ENCODE results near the gene PDZD7.

PDZD7 gene

GRCh38 chr10:101015582-101015973 lies 15.4 kb downstream of the PDZD7 start:
- DNase-seq = no peak

- no peak for DNase-seq
These were observed 15.9 kb downstream of the PDZD7 start for GRCh38 chr10:101014966-101015581.

GRCh38 chr10:101014230-101014884 lies 16.6 kb downstream of the PDZD7 start:
- peak; percentile 54 for DNase-seq

- no peak for DNase-seq
These were observed 17.5 kb downstream of the PDZD7 start for GRCh38 chr10:101013365-101013825.

- peak; percentile 78 for DNase-seq
These were observed 18.2 kb downstream of the PDZD7 start for GRCh38 chr10:101012525-101013364.

GRCh38 chr10:101011517-101012423 lies 19.2 kb downstream of the PDZD7 start:
- DNase-seq = no peak

- no peak for DNase-seq
These were observed 20.6 kb downstream of the PDZD7 start for GRCh38 chr10:101010329-101010728.

- DNase-seq = no peak
These were observed 22.0 kb downstream of the PDZD7 start for GRCh38 chr10:101008823-101009423.

- DNase-seq = no peak
These were observed 22.8 kb downstream of the PDZD7 start for GRCh38 chr10:101007915-101008822.

GRCh38 chr10:101007099-101007711 lies 23.7 kb downstream of the PDZD7 start:
- DNase-seq = no peak

GRCh38 chr10:101006593-101007098 lies 24.3 kb downstream of the PDZD7 start:
- no peak for DNase-seq

GRCh38 chr10:101005869-101006567 lies 24.9 kb downstream of the PDZD7 start:
- no peak for DNase-seq

GRCh38 chr10:101005361-101005760 lies 25.6 kb downstream of the PDZD7 start:
- DNase-seq = no peak

- no peak for DNase-seq
These were observed 27.2 kb downstream of the PDZD7 start for GRCh38 chr10:101003639-101004206.

- DNase-seq = no peak
These were observed 28.5 kb downstream of the PDZD7 start for GRCh38 chr10:101002456-101002855.

GRCh38 chr10:101001659-101002035 lies 29.3 kb downstream of the PDZD7 start:
- DNase-seq = no peak

GRCh38 chr10:101000915-101001658 lies 29.8 kb downstream of the PDZD7 start:
- DNase-seq = no peak

- no peak for DNase-seq
These were observed 30.6 kb downstream of the PDZD7 start for GRCh38 chr10:101000127-101000914.

Data from stimulated activated naive CD4-positive, alpha-beta T cell treated with Interleukin-2 at 50 U/mL for 16 hours (primary cell).